ENCODE measurements around the gene DLX5.

Gene DLX5

GRCh38 chr7:96993980-96994379 is 30.7 kb downstream of the DLX5 start:
- H3K4me3 ChIP-seq (ENCODE audit: control insufficient read depth, low read depth, low read length): no peak overlapping the region
- DNase-seq (ENCODE audit: low read depth): no peak
- TF ChIP-seq, protein P1, sequence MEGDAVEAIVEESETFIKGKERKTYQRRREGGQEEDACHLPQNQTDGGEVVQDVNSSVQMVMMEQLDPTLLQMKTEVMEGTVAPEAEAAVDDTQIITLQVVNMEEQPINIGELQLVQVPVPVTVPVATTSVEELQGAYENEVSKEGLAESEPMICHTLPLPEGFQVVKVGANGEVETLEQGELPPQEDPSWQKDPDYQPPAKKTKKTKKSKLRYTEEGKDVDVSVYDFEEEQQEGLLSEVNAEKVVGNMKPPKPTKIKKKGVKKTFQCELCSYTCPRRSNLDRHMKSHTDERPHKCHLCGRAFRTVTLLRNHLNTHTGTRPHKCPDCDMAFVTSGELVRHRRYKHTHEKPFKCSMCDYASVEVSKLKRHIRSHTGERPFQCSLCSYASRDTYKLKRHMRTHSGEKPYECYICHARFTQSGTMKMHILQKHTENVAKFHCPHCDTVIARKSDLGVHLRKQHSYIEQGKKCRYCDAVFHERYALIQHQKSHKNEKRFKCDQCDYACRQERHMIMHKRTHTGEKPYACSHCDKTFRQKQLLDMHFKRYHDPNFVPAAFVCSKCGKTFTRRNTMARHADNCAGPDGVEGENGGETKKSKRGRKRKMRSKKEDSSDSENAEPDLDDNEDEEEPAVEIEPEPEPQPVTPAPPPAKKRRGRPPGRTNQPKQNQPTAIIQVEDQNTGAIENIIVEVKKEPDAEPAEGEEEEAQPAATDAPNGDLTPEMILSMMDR (IDR thresholded peaks at IDR 0.05; ENCODE audit: control insufficient read depth, insufficient read depth, low read depth, low read length, missing control alignments): no peak

- TF ChIP-seq, protein P1 (IDR thresholded peaks at IDR 0.05; ENCODE audit: control insufficient read depth, insufficient read depth, low read depth, low read length, missing control alignments): no peak
- no peak overlapping the region for H3K4me3 ChIP-seq (ENCODE audit: control insufficient read depth, low read depth, low read length)
- no peak for DNase-seq (ENCODE audit: low read depth)
These were observed 31.4 kb downstream of the DLX5 start for GRCh38 chr7:96993094-96993865.

- no peak overlapping the region for H3K4me3 ChIP-seq (ENCODE audit: control insufficient read depth, low read depth, low read length)
- TF ChIP-seq, protein P1 (IDR thresholded peaks at IDR 0.05; ENCODE audit: control insufficient read depth, insufficient read depth, low read depth, low read length, missing control alignments): no peak
- DNase-seq (ENCODE audit: low read depth): no peak
These were observed 32.2 kb downstream of the DLX5 start for GRCh38 chr7:96992192-96993005.

- DNase-seq (ENCODE audit: low read depth): no peak
- TF ChIP-seq, protein P1 (IDR thresholded peaks at IDR 0.05; ENCODE audit: control insufficient read depth, insufficient read depth, low read depth, low read length, missing control alignments): no peak
- H3K4me3 ChIP-seq (ENCODE audit: control insufficient read depth, low read depth, low read length): no peak overlapping the region
These were observed 33.0 kb downstream of the DLX5 start for GRCh38 chr7:96991546-96992191.

- DNase-seq (ENCODE audit: low read depth): no peak
- H3K4me3 ChIP-seq (ENCODE audit: control insufficient read depth, low read depth, low read length): no peak overlapping the region
- TF ChIP-seq, protein P1 (IDR thresholded peaks at IDR 0.05; ENCODE audit: control insufficient read depth, insufficient read depth, low read depth, low read length, missing control alignments): no peak
These were observed 34.7 kb downstream of the DLX5 start for GRCh38 chr7:96989859-96990317.

DNA sequence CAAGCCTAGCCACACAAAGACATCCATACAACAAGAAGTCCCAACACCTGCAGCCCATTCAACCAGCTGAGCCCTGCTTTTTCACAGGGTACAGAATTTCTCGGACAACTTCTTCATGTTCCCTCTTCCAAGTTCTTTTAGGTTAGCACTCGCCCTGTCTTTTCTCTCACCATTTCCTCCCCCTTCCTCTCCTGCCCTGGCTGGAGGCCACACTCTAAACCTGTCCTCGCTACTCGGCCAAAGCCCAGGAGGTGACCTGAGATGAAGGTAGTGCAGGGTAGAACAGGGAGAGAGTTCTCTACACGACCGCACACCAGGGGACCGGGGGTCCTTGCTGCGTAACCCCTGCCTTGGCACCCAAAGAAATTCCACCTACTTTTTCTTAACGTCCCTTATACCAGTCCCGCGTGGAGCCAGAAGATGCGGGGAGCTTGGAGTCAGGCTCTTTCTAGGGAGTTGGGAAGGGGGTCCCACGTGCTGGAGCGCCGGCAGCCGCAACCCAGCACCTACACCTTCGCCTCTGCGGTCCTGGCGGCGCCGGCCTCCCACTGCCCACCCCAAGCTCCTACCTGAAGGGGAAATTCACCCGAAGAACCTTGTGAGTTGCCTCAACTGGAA is 35.3 kb downstream of the DLX5 start:
- no peak overlapping the region for H3K4me3 ChIP-seq (ENCODE audit: control insufficient read depth, low read depth, low read length)
- TF ChIP-seq, protein P1 (IDR thresholded peaks at IDR 0.05; ENCODE audit: control insufficient read depth, insufficient read depth, low read depth, low read length, missing control alignments): no peak

More for the DNA sequence above, 35.3 kb downstream of the DLX5 start:
- DNase-seq (ENCODE audit: low read depth): no peak

Data from AG09309 (cell line).